ENCODE results near the gene ZNF672.
"Not testable (repeated sequence)": the region's sequence is repeated elsewhere in the genome, so short reads cannot be mapped to it uniquely, and the experiment has no call there.

Gene ZNF672

GRCh38 chr1:248825909-248826760, 11.9 kb upstream of the ZNF672 start, which contains the start of gene SH3BP5L:
Gene SH3BP5L (minus strand): TSS chr1:248825915. CDS start chr1:248824935, 980 bp downstream.
- DNase-seq (ENCODE audit: insufficient read length, low spot score) (peak; percentile 94), FAIRE-seq (peak; percentile 89)

- DNase-seq (ENCODE audit: insufficient read length, low spot score), result no peak
- no peak for FAIRE-seq
Observed at GRCh38 chr1:248828845-248829244, 9.2 kb upstream of the ZNF672 start.

GRCh38 chr1:248830718-248831017, 7.4 kb upstream of the ZNF672 start:
- FAIRE-seq, result not testable (repeated sequence)

GRCh38 chr1:248831842-248832241, 6.2 kb upstream of the ZNF672 start:
- no peak for DNase-seq (ENCODE audit: insufficient read length, low spot score)
- FAIRE-seq, result no peak

More at GRCh38 chr1:248830718-248831017, 7.4 kb upstream of the ZNF672 start:
- DNase-seq (ENCODE audit: insufficient read length, low spot score), result not testable (repeated sequence)

GRCh38 chr1:248834343-248834940, 3.6 kb upstream of the ZNF672 start:
- DNase-seq (ENCODE audit: insufficient read length, low spot score), result no peak
- no peak for FAIRE-seq

- DNase-seq (ENCODE audit: insufficient read length, low spot score) (no peak), FAIRE-seq (no peak)
Observed at GRCh38 chr1:248837045-248837780, 811 bp upstream of the ZNF672 start.

- peak; percentile 73 for DNase-seq (ENCODE audit: insufficient read length, low spot score)
- peak; percentile 54 for FAIRE-seq
Observed at GRCh38 chr1:248838357-248839167, 538 bp downstream of the ZNF672 start.

- FAIRE-seq (no peak), DNase-seq (ENCODE audit: insufficient read length, low spot score) (no peak)
Observed at GRCh38 chr1:248839168-248839555, 1.1 kb downstream of the ZNF672 start.

GRCh38 chr1:248840946-248841345, 2.9 kb downstream of the ZNF672 start:
- FAIRE-seq (no peak), DNase-seq (ENCODE audit: insufficient read length, low spot score) (no peak)

GRCh38 chr1:248841702-248842395, 3.8 kb downstream of the ZNF672 start:
- FAIRE-seq, result no peak
- DNase-seq (ENCODE audit: insufficient read length, low spot score), result no peak

- FAIRE-seq (no peak), DNase-seq (ENCODE audit: insufficient read length, low spot score) (no peak)
Observed at GRCh38 chr1:248842781-248843331, 4.8 kb downstream of the ZNF672 start.

- FAIRE-seq (no peak), DNase-seq (ENCODE audit: insufficient read length, low spot score) (no peak)
Observed at GRCh38 chr1:248843687-248844086, 5.7 kb downstream of the ZNF672 start.

GRCh38 chr1:248844526-248844925, 6.5 kb downstream of the ZNF672 start:
- no peak for FAIRE-seq
- no peak for DNase-seq (ENCODE audit: insufficient read length, low spot score)

GRCh38 chr1:248847181-248847955, 9.3 kb downstream of the ZNF672 start:
- DNase-seq (ENCODE audit: insufficient read length, low spot score) (no peak), FAIRE-seq (no peak)

- no peak for FAIRE-seq
- no peak for DNase-seq (ENCODE audit: insufficient read length, low spot score)
Observed at GRCh38 chr1:248847956-248848561, 10.0 kb downstream of the ZNF672 start.

- DNase-seq (ENCODE audit: insufficient read length, low spot score) (no peak), FAIRE-seq (no peak)
Observed at GRCh38 chr1:248848602-248849001, 10.6 kb downstream of the ZNF672 start.

- FAIRE-seq, result no peak
Observed at GRCh38 chr1:248849152-248849551, 11.1 kb downstream of the ZNF672 start.

GRCh38 chr1:248849637-248850036, 11.6 kb downstream of the ZNF672 start:
- FAIRE-seq, result no peak
- DNase-seq (ENCODE audit: insufficient read length, low spot score), result no peak

More at GRCh38 chr1:248849152-248849551, 11.1 kb downstream of the ZNF672 start:
- no peak for DNase-seq (ENCODE audit: insufficient read length, low spot score)

GRCh38 chr1:248850124-248850523, 12.1 kb downstream of the ZNF672 start:
- FAIRE-seq, result no peak
- no peak for DNase-seq (ENCODE audit: insufficient read length, low spot score)
